Activated T-cell treated with anti-CD3 and anti-CD28 coated beads, Interleukin-2, amount 50 U/mL, for 1 hour (primary cell): ENCODE data around the gene BPIFB2.

Experiments
- DNase-seq: peaks from one replicate; pipeline ENCODE4 v3.0.0-alpha.2; 2020

Gene BPIFB2

GRCh38 chr20:33008336-33009213, 1.1 kb downstream of the BPIFB2 start:
- no peak for DNase-seq

GRCh38 chr20:33009214-33010132, 2.0 kb downstream of the BPIFB2 start:
- no peak for DNase-seq

- DNase-seq = no peak
These were observed 2.6 kb downstream of the BPIFB2 start for GRCh38 chr20:33010133-33010504.

- no peak for DNase-seq
These were observed 3.4 kb downstream of the BPIFB2 start for GRCh38 chr20:33010674-33011449.

DNA sequence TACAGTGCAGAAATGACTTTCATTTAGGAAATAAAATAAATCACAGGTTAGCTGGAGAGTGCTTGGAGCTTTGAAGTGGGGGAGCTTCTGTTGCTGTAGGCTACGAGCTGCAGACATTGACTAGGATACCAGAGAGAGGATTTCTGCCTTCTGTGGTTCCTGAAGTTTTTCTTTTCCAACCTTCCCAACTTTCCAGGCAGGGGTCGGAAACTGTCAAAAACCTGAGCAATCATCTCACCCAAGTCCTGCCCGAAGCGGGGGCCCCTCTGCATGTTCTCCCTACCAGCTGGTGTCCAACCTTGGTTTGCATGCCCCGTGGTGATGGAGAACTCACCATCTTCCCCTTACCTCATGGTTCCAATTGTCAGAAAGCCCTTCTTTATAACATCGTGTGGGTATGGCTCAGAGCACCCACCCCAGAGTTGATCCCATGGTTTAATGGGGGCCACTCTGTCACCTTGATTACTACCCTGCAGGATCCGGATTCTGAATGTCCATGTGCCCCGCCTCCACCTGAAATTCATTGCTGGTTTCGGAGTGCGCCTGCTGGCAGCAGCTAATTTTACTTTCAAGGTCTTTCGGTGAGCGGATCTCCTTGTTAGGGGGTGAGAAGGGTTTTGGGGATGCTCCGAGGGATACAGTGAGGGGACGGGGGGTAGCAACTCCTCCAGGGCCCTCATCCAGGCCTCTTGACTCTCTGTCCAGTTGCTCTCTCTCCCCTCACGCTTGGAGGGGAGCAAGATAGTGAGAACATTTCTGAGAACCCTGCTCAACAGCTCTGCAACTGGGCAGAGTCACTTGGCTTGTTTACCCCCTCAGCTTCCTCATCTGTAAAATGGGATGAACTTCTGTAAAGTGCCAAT, 5.1 kb downstream of the BPIFB2 start:
- DNase-seq = no peak

GRCh38 chr20:33013701-33014326, 6.3 kb downstream of the BPIFB2 start:
- no peak for DNase-seq

- no peak for DNase-seq
These were observed 7.0 kb downstream of the BPIFB2 start for GRCh38 chr20:33014336-33015113.

- no peak for DNase-seq
These were observed 7.6 kb downstream of the BPIFB2 start for GRCh38 chr20:33015114-33015484.

DNA sequence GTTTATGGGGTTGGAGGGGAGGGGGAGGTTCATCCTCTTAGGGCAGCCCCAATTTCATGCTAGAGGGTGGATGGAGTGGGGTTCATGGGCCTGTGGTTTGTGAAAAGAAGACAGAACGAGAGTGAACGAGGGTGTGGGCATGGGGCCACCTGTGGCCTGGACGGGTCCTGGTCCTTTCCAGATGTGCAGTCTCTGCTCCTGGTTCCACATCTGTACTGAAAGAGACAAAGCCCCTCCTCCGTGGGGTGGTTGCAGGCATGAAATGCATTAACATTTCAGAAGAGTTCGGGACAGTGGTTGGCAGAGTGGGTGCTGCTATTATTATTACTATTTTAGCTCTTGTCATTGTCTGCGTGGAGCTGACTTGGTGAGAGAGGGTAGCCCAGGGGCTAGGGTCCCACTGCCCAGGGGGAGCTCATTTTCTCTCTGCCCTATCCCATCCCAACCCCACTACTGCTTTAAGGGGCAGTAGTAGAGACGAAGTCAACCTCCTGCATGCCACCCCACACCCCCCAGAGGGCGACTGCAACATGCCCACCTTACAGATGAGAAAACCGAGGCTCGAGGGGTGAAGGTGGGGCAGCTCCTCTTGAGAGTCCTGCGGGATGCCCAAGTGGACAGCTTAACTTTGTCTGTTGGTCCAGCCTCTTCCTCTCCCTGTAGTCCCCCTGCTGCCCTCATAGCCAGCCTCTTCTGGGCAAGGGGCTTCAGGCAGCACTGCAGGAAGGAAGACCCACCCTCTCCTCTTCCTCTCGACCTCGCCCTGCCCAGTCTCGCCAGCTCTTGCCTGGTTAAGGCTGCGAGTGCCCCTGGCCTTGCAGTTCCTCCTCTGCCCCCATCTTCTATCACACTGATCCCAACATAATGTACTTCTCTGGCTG, 8.4 kb downstream of the BPIFB2 start:
- DNase-seq = no peak

GRCh38 chr20:33016581-33017109, 9.1 kb downstream of the BPIFB2 start:
- no peak for DNase-seq

- DNase-seq = no peak
These were observed 10.0 kb downstream of the BPIFB2 start for GRCh38 chr20:33017542-33017941.

GRCh38 chr20:33018169-33018931, 10.8 kb downstream of the BPIFB2 start:
- no peak for DNase-seq

DNA sequence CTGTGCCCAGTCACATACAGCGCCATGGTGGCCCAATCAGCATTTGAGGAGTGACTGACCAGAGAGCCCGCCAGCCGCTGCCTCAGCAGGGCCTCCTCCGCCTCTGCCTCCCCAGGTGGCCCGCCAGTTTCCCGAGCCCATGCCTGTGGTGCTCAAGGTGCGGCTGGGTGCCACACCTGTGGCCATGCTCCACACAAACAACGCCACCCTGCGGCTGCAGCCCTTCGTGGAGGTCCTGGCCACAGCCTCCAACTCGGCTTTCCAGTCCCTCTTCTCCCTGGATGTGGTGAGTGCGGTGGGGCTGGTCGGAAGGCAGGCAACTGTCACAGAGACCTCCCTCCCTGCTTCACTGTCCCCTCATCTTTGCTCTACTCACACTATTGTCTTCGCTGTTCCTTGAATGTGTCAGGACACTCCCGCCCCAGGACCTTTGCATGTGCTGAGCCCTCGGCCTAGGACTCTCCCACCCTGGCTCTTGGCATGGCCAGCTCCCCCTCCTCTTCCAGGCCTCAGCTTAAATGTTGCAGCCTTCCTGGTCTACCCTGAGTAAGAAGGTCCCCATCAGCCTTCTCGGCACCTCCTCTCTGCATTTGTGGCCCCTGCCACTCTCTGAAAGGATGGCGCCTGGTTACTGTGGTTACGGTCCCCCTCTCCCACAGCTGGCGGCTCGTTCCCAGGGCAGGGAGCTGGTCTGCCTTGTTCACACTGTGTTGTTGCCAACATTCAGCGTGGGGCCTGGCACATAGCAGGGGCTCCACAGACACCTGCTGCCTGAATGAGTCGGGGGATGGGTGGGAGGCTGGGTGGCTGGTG, 12.2 kb downstream of the BPIFB2 start:
- DNase-seq = no peak

GRCh38 chr20:33020278-33021161, 13.0 kb downstream of the BPIFB2 start:
- no peak for DNase-seq

DNA sequence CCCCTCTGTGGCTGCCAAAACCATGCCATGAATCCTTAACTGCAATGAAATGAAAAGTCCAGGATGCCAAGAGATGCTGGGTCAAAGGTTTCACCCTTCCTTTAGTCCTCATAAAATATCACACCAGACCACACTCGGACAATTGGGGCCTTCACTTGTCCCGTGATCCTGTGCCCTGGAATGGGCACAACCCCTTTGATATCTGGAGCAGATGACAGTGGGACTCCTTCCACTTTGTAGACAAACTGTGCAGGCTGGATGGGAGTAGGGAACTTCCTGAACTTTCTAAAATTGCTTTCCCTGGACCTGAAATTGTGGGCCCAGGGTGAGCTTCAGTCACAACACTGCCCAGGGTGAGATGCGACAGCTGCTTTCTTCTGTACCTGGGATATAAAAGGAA, 14.4 kb downstream of the BPIFB2 start:
- no peak for DNase-seq

- no peak for DNase-seq
These were observed 14.8 kb downstream of the BPIFB2 start for GRCh38 chr20:33022289-33022688.
